GM19035 (cell line): ENCODE results near the gene ASB14.

Source experiments
- ATAC-seq: cut with Tn5 transposase; IDR thresholded peaks from one replicate; pipeline ENCODE4 v1.9.1; 2021; ENCODE audit not compliant: unreplicated experiment

Gene ASB14

DNA sequence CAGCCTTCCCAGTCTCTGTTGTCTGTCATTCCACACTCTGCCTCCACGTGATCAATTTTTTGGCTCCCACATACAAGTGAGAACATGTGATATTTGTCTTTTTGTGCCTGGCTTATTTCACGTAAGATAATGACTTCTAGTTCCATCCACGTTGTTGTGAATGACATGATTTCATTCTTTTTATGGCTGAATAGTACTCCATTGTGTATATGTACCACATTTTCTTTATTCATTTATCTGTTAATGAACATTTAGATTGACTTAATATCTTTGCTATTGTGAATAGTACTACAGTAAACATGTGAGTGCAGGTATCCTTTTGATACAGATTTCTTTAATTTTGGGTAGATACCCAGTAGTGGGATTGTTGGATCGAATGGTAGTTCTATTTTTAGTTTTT is 31.4 kb downstream of the ASB14 start:
- no peak for ATAC-seq

DNA sequence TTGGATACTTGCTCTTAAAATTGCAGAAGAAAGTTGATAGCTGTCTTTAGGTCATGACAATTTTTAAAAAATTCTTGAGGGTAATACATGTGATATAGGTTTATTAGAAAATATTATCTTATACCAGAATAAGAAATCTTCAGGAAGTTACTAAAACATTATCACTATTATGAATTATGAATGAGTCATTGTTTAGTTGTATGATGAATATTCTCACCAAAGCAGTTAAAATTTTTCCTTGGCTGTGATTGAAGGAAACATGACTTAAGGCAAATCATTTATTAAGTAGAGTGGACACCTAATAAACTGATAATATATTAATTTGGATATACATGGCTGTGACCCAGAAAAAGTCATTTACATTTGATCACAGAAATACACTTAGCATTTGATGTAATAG is 34.8 kb downstream of the ASB14 start:
- ATAC-seq: no peak

DNA sequence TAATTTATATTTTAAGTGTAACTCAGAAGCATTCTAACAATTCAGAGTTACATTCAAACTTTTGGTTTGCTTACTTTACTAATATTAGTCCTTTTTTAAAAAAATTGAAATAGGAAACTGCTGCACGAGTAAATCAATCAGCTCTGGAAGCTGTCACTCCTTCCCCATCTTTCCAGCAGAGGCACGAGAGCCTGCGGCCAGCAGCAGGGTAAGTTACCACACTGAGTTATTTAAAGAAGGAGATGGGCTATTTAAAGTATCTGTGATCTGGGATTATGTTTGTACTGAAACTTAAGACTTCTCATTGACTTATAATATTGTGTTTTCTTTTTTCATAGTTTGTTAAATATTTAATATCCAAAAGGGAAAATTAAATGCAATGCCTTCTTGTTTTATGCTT is 35.6 kb downstream of the ASB14 start:
- ATAC-seq: no peak

DNA sequence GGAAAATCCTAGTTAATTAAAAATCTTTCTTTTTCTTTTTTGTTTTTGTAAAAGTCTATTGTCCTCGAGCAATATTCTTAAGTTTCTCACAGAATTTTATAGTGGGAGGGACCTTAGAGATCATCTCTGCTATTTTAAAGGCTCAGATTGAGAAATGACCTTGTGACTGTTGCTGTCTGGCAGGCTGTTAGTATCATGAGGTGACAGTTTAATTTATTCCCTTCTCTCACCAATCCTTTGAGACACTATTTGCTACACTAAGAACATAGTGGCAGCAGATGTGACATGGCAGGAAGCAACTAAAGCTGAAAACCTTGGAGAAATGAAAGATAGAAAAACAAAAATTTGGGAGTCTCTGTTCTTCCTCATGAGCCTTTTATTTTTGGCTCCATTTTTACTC is 40.1 kb downstream of the ASB14 start:
- ATAC-seq: no peak

DNA sequence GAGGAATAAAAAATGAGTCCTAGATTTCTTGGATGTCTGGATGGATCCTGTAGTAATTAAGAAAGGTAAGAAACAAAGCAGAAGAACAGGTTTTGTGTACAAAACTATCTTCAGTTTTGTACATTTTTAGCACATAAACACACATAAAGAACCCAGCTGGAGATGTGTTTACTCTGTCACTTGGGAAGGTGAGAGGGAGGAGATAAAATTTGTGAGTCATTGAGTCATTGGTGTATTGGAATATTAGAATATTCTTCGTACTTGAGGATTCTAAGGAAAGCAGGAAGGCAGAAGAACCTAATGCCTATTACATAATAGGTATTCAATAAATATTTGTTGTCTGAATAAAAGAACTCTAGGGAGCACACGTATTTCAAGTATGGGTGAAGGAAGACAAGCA is 47.5 kb downstream of the ASB14 start:
- ATAC-seq: no peak

DNA sequence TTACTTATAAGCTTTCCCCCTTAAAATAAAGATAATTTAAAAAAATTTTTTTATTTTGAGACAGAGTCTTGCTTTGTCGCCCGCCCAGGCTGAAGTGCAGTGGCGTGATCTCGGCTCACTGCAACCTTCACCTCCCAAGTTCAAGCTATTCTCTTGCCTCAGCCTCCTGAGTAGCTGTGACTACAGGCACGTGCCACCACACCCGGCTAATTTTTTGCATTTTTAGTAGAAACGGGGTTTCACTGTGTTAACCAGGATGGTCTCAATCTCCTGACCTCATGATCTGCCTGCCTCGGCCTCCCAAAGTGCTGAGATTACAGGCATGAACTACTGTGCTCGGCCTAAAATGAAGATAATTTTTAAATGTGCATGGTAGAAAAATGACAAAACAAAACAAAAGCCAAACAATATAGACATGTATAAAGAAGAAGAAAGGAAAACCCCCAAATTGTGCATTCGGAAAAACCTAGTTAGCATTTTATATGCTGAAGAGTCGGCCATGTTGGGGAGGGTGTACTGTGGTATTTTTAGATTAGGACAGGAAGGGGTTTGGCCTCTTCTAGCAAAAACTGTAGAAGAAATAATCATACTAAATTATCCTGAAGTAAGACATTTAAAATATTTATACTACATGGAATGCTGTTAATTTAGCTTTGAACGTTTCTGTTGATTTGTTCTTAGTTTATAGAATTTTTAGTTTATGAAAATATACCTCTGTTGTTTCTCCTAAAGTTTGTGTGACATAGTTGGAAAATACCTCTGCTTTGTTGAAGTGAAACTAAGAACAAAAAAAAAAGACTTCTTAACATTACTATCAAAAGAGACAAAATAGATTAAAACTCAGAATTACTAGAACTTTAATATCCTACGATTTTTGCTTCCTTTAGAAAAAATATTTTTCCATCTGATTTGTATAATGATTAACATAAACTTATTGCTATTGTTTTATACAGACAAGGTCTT is 57.6 kb downstream of the ASB14 start:
- ATAC-seq: peak; percentile 59

DNA sequence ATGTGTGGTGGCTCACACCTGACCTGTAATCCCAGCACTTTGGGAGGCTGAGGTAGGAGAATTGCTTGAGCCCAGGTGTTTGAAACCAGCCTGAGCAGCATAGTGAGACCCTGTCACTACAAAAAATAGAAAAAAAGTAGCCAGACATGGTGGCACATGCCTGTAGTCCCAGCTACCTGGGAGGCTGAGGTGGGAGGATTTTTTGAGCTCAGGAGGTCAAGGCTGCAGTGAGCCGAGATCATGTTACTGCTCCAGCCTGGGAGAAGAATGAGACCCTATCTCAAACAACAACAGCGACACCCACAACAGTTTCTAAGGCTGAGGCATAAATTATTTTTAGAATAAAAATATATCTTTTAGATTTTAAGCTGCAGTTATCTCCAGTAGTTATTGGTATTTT is 58.7 kb downstream of the ASB14 start:
- ATAC-seq: no peak

DNA sequence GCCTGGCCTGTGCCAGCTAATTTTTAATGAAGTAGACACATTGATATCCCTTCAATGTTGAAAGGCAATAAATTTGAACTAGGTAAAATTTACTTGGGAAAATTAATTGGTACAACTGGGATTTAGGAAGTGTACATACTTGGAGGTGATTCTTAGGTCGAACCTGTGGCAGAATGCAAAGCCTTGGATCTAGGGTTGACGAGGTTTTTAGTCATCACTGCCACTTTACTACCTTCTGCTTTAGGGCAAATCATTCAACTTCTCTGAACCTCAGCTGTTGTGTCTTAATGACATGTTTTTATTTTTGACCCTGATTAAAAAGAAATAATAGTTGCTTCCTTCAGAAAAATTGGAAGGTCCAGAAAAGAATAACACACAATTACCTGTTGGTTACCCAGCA is 62.5 kb downstream of the ASB14 start:
- no peak for ATAC-seq

DNA sequence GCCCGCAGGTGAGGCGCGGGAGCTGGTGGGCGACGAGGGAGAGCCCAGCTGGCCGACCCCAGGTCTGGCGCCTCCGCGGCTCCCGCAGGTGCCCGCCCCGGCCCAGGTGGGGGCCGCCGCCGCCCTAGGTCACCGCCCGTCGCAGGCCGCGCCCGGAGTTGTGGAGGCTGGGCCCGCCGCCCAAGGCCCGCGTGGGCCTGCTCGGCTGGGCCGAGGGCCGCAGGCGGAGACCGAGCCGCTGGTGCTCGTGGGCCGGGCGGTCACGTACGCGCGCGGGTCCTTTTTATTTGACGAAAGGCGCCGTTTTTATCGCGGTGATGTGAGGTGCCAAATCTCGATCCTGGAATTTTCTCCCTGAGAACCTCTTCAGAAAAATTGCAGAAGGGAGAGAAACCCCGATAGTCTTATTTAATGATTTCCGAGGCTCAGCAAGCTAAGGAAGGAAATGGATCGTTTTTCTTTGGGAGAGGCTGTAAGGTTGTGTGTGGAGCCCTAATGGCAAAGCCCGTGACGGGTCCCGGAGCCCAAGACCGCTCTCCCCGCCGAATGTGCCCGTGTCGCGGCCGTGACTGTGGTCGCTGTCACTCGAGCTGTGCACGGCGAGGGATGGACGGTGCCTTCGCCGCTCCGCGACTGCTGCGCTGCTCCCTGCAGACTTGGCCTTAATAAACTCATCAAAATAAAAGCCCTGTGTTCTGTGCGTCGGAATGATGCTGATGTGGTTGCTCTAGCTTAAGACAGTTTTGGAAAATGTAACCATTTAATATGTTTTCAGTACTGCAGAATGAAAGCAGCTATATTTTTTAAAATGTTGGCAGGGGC is 64.3 kb downstream of the ASB14 start:
- peak; percentile 44 for ATAC-seq

DNA sequence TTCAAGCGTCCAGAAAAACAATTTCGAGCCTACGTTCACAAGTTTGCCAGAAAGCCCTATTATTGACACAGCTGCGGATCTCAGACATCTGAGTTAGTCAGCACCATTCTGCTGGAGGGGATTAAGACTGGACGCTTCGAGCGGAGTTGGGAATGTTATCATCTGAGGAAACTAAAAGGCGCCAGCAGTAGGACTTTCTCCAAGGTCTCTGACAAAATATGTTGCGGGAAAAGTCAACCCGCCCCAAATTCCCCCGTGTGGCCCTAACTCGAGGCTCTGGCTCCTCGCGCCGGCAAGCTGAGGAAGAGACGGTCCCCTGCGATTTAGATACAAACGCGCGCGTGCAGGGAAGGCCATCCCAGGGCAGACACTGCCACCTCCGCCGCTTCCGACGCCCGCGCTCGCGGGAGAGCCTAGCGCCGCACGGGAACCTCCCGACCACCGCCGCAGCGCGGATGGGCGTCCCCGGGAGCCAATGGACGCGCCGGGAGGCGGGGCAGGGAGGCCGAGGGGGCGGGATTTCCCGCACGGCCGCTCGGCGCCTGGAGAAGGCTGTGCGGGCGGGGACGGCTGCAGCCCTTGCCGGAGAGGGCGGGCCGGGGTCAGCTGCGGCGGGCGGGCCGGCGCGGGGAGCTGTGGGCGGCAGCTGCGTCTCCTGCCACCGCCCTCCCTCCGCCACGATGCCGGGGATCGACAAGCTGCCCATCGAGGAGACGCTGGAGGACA is 65.1 kb downstream of the ASB14 start, which contains the start of gene APPL1:
TSS of gene APPL1 (plus strand) at position 526 of the 726 bp plus-strand sequence. CDS start at position 681, 155 bp downstream.
- ATAC-seq: peak; percentile 90

DNA sequence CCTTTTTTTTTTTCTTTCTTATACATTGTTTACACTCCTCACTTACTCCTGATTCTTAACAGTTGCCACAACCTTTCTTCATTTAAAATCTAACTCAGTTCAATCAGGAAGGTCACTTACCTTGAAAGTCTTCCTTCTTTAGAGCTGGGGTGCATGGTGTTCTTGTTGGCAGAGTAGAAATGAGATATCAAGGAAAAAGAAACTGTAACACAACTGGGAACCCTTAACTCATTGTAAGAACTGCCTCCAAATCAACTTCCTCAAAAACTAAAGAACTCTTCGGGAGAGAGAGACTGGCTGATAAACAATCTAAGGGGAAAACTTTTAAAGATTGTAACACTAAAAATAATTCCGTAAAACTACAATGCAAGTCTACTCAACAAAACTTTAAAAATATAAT is 66.3 kb downstream of the ASB14 start:
- no peak for ATAC-seq

DNA sequence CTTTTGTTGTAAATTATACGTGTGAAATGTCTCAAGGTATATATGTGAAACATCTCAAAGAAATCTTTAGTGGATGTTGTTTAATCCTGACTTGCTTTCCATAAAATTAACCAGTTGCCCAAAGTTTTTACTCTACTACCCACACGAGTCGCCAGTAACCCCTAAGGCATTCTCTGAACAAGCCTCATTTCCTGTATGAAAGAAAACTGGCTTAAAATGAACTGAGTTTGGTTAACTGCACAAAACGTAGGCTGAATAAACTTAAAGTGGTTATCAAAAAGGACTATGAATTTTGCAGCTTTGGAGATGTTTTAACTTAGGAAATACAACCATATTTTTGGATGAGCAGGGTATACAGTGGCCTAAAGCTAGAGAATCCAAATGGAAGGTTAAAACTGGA is 67.6 kb downstream of the ASB14 start:
- no peak for ATAC-seq

DNA sequence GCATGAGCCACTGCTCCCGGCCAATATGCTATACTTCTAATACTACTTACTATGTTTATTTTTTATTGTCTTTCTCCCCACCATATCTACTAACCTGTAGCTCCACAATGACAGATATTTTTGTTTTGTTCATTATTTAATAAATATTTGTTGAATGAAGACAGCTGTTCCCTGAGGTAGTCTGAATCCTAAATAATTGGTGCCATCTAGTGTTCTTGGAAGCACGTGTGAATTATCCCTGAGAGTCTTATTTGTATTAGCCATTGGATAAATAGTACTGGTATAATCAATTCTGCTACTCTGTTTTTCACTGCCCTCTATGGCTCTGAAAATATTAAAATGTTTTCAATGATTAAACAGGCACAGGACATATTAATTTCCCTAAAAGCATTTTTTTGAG is 70.6 kb downstream of the ASB14 start:
- ATAC-seq: no peak
